HL-60 (cell line): ENCODE measurements around the gene TCEA2.

Experiments used
- DNase-seq, 2 experiments: peaks; one replicate each; pipeline ENCODE4 v3.0.0-alpha.2; 2010 to 2020; ENCODE audit warnings: low read depth in 1 of 2, low spot score in 1 of 2
- H3K27ac ChIP-seq: fragments of 250-450 bp; sonication (Bioruptor Pico); replicated peaks from 2 replicates; pipeline ENCODE4 v1.5.1; 2020; ENCODE audit warnings: mild to moderate bottlenecking, moderate library complexity
- H3K27me3 ChIP-seq: fragments of 250-450 bp; sonication (Bioruptor Pico); 2 replicates; pipeline ENCODE4 v1.5.1; 2021; ENCODE audit warnings: mild to moderate bottlenecking, moderate library complexity; ENCODE audit not compliant: insufficient read depth, poor library complexity, severe bottlenecking
- H3K4me3 ChIP-seq: replicated peaks from 2 replicates; pipeline ENCODE4 v1.5.1; 2011; ENCODE audit warnings: mild to moderate bottlenecking, control low read depth, low read length; ENCODE audit not compliant: insufficient read depth
- GABPA ChIP-seq: IDR thresholded peaks from 2 replicates; pipeline ENCODE4 v1.6.1; 2012; ENCODE audit warnings: low read depth
- POLR2AphosphoS5 ChIP-seq: IDR thresholded peaks from 2 replicates; pipeline ENCODE4 v1.6.1; 2012; ENCODE audit warnings: low read depth
- SPI1 ChIP-seq: IDR thresholded peaks from 2 replicates; pipeline ENCODE4 v1.6.1; 2012; ENCODE audit warnings: low read depth, mild to moderate bottlenecking, borderline replicate concordance
- TF ChIP-seq, protein P1 (sequence below): IDR thresholded peaks from one replicate; pipeline ENCODE4 v1.5.1; 2011; ENCODE audit warnings: low read length, control low read depth, inconsistent platforms; ENCODE audit not compliant: insufficient read depth
- TF ChIP-seq, protein P2 (sequence below): IDR thresholded peaks from 2 replicates; pipeline ENCODE4 v1.6.1; 2012; ENCODE audit warnings: low read depth; ENCODE audit not compliant: insufficient replicate concordance

TCEA2 gene

DNA sequence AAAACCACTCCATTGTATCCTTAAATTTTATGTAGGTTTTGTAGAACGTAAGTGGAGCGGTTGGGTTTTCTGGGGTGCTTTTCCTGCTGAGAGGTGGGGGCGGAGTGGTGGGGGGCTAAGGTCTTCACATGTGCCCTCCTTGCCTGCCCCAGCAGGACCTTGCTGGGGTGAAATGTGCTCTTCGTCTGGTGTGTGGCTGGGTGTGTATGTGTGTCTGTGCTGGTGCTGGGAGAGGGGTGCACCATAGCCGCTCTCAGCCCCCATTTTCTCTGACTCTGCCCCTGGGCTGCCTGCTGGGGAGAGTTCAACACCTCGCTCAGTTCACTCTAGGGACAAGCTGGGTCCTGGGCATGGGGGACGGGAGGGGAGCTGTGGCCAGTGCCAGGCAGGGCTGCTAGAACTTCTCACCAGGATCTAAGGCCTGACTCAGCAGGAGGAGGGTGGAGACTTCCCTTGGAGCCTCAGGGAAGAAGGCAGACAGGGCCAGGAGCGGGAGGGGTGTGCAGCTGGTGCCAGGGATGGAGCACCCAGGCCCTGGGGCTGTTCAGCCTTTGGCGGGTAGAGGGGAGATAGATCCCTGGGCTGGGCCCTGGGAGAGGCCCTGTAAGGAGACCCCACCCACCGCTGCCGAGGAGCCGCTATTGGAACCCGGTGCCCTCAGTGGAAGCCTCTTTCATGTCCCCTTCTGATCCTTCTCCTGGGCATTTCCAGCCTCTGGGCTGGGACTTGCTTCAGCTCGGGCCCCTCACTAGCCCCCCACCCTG lies 18.3 kb upstream of the TCEA2 start:
- Histone ChIP-seq H3K4me3 (no peak overlapping the region), H3K27ac (no peak overlapping the region), H3K27me3 (peaks cover 16% of the 10 kb centered on the region)
- TF ChIP-seq, protein P1, sequence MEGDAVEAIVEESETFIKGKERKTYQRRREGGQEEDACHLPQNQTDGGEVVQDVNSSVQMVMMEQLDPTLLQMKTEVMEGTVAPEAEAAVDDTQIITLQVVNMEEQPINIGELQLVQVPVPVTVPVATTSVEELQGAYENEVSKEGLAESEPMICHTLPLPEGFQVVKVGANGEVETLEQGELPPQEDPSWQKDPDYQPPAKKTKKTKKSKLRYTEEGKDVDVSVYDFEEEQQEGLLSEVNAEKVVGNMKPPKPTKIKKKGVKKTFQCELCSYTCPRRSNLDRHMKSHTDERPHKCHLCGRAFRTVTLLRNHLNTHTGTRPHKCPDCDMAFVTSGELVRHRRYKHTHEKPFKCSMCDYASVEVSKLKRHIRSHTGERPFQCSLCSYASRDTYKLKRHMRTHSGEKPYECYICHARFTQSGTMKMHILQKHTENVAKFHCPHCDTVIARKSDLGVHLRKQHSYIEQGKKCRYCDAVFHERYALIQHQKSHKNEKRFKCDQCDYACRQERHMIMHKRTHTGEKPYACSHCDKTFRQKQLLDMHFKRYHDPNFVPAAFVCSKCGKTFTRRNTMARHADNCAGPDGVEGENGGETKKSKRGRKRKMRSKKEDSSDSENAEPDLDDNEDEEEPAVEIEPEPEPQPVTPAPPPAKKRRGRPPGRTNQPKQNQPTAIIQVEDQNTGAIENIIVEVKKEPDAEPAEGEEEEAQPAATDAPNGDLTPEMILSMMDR: no peak
- TF ChIP-seq SPI1: no peak
- DNase-seq: no peak

DNA sequence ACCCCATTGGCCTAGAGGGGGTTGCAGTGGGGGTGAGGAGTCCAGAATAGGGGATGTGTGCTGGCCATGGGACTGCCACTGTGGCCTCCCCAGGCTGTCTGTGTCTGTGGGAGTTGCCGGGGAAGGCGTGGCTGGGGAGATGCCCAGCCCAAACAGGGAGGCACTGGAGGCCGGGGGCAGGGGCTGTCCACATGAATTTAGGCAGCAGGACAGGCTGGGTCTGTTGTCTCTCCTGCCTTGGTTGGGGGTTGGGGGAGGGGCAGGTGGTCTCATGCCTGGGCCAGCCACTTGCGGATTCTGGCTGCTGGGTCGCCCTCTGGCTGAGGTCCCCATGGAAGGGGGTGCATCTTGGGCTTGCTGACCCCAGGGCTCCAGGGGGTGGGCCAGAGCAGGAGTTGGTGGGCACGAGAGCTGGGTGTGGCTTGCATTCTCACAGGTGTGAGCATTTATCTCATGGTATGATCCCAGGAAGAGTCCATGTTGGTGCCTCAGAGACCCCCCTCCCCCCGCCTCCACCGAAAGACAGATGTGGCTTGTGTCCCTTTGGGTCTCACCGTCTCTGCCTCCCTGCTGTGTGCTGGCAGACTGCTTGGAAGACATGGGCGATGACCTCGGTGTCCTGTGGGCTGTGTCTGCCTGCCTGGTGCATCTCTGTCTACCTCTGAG lies 17.5 kb upstream of the TCEA2 start:
- no peak overlapping the region for H3K4me3 ChIP-seq

DNA sequence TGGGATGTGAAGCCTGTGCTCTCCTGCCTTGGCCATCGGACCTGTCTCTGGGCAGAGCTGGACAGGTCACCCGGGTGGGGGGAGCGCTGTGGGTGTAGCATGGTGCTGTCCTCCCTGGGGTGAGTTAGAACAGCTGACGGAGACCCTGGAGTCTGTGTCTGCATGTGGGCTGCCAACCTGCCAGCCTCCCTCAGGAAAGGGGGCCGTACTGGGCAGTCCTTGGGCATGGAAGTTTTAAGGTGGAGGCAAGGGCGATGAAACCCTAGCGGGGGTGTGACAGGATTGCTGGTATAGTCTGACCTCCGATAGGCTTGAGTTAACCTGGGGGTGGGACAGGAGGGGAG lies 16.0 kb upstream of the TCEA2 start:
- Histone ChIP-seq H3K27me3 (peaks cover 23% of the 10 kb centered on the region), H3K4me3 (no peak overlapping the region), H3K27ac (no peak overlapping the region)
- no peak for TF ChIP-seq GABPA
- TF ChIP-seq SPI1: no peak
- TF ChIP-seq, protein P1: no peak
- no peak for TF ChIP-seq POLR2AphosphoS5
- TF ChIP-seq, protein P2, sequence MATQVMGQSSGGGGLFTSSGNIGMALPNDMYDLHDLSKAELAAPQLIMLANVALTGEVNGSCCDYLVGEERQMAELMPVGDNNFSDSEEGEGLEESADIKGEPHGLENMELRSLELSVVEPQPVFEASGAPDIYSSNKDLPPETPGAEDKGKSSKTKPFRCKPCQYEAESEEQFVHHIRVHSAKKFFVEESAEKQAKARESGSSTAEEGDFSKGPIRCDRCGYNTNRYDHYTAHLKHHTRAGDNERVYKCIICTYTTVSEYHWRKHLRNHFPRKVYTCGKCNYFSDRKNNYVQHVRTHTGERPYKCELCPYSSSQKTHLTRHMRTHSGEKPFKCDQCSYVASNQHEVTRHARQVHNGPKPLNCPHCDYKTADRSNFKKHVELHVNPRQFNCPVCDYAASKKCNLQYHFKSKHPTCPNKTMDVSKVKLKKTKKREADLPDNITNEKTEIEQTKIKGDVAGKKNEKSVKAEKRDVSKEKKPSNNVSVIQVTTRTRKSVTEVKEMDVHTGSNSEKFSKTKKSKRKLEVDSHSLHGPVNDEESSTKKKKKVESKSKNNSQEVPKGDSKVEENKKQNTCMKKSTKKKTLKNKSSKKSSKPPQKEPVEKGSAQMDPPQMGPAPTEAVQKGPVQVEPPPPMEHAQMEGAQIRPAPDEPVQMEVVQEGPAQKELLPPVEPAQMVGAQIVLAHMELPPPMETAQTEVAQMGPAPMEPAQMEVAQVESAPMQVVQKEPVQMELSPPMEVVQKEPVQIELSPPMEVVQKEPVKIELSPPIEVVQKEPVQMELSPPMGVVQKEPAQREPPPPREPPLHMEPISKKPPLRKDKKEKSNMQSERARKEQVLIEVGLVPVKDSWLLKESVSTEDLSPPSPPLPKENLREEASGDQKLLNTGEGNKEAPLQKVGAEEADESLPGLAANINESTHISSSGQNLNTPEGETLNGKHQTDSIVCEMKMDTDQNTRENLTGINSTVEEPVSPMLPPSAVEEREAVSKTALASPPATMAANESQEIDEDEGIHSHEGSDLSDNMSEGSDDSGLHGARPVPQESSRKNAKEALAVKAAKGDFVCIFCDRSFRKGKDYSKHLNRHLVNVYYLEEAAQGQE: no peak
- DNase-seq: no peak

More for the DNA sequence above, 17.5 kb upstream of the TCEA2 start:
- TF ChIP-seq GABPA (no peak), POLR2AphosphoS5 (no peak), SPI1 (no peak)
- TF ChIP-seq, protein P1: no peak
- TF ChIP-seq, protein P2: no peak
- H3K27me3 ChIP-seq: peaks cover 23% of the 10 kb centered on the region
- no peak for DNase-seq
- no peak overlapping the region for H3K27ac ChIP-seq
